NCI-H1092 treated with DMSO at 0.1 percent for 48 hours (cell line): ENCODE measurements around the gene MARS1.

ENCODE experiments used
- DNase-seq: peaks from one replicate; lab custom pipeline; 2025; lab: John Stamatoyannopoulos, UW

The MARS1 gene

GRCh38 chr12:57473392-57473791 is 14.5 kb upstream of the MARS1 start:
- no peak for DNase-seq

DNA sequence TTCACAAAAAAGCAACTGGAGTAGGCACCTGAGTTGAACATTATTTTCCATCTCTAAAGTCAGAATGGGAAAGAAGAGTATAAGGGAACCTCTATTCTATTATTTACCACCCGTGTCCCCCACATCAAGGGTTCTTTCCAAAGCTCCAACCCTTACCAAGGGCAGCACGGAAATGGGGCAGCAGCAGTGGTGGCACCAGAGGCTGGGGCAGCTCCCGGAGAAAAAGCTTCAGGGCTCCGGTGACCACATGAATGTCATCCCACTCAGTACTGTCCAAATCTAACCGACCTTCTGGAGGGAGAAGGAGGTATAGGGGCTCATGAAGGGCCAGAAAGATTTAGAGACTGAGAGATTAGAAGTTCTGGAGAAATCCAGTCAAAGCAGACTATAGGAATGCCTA is 14.0 kb upstream of the MARS1 start:
- DNase-seq: no peak

DNA sequence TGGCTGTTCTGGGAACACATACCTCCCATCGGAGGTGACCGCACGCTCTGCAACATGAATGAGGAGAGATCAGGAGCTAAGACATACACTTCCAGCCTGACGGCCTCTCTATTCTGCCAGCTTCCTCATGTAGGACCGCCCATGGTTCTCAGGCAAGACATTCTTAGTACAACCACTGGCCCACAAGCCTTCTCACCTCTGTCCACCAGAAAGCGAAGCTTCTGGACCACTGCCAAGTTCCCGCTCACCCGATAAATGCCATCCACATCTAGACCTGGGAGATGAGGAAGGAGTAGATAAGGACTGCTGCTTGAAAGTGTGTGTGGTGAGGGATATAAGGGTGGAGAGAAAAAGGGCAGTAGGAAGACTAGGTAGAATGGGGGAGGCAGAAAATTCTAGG is 13.4 kb upstream of the MARS1 start:
- no peak for DNase-seq

- DNase-seq: peak; percentile 8
Measured at GRCh38 chr12:57474862-57475261, 13.0 kb upstream of the MARS1 start.

GRCh38 chr12:57475271-57476161 is 12.4 kb upstream of the MARS1 start:
- DNase-seq: no peak

DNA sequence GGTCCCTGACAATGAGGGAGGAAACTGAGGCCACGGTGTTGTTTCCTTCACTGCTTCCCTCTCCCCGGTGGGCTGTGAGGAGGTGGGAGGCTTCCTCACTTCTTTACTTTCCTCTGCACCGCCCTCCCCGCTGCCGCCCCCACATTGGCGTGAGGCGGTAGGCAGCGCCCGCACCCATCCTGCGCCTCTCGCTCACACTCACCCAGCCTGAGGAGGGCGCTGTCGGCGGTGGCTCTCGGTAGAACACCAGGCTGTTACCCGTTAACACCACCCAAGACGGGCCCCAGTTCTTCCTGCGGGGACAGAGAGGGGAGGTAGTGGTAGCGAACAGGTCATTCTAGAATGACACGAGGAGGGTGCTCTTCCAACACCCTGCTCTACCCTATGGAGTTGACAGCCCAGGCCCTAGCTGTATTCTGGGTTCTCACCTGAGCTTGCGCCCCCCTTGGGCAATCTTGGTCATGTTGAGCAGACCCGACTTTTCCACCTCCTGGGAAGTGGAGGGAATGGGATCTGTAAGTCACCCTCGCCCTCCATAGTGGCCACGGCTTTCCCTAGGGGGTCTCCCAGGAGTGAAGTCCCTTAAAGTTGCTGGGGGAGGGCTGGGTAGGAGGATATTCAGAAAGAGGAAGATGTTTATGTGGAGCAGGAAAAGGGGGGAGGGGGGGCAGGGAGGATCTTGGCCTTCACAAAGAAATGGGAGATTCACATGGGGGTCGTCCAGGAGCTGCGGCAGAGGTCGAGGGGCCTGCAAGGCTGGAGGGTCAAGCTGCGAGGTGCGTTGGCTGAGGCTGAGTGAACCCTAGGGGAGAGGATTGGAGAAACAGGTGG is 11.5 kb upstream of the MARS1 start:
- DNase-seq: no peak

DNA sequence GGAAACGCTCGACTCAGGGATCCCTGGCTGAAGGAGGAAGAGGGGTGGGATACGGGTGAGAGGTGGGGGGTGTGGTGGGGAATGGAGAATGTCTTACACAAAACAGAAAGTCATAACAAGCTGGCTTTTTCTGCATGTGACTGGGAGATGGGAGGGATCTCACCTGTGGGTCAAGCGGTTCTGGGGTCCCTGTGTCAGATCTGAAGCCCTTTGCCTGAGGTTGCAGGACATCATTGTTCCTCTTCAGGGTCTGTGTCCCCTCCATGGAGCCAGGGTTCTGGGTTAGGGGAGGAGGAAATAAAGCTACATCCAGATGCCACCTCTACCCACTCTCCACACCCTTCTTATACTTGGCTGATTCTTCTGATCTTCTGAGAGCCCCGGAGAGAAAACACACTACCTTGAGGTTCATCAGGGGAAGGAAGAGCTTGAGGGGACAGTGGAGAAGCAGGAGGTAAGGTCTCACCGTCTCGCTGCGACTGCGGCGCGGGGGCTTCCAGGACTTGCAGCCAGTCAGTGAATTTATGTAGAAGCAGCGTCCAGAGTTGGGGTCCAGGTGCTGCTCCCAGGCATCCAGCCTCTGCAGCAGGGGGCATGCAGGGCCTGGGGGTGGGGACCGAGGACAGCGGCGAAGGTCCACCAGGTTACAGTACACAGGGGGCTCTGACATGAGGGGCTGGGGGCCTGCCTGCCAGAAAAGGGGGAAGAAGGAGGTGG is 10.7 kb upstream of the MARS1 start:
- DNase-seq: no peak

GRCh38 chr12:57477710-57478681 is 9.9 kb upstream of the MARS1 start:
- DNase-seq: no peak

- DNase-seq: no peak
Measured at GRCh38 chr12:57479043-57479375, 8.9 kb upstream of the MARS1 start.

DNA sequence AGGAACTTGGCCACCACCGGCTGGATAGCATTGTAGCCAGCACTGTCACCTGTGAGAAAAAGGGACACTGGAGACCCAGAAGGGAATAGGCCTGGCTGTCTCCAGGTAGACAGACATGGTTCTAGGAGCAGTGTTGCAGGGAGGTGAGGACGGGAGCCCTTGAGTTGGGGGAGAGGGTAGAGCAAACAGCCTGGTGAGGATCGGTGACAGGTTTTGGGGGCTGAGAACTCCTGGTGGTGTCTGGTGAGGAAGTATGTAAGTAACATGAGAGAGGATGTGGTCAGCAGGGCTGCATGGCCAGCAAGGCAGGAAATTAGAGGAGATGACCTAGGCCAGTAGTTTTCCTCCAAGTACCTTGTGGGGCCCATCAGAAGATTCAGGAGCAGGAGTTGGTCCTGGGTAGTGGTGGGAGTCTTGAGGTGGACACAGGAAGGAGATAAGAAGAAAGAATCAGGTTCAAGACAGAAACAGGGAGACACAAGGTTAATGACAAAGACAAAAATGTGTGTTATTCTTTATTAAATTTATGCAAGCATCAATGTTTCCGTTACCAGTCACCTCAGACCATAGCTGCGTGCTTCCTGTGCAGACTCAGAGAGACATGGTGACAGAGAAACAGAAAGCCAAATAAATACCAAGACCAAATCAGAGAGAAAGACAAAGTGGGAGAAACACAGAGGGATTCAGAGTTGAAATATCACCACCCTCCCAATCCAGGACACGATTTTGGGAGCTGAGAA is 8.3 kb upstream of the MARS1 start, which contains the start of gene ARHGAP9:
Gene ARHGAP9, minus strand, starts transcription at position 491 of the 740 bp plus-strand sequence. Its CDS starts 460 bp downstream, at position 31.
- DNase-seq: no peak

DNA sequence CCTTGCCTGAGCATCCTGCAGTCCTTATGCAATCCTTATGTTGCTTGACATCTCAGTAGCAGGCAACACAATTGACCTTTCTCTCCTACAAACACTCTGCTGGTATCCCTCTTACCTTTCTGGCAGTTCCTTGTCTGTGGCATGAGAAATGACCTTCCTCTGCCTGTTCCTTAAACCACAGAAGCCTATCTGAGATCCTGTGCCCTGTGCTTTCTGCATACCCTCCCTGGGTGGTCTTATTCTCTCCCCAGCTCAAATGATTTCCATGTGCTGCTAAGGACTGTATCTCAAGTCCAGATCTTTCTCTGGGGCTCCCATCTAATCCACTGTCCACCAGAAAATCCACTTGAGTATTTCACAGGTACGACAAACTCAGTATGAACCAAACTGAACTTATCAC is 6.2 kb upstream of the MARS1 start:
- DNase-seq: no peak

DNA sequence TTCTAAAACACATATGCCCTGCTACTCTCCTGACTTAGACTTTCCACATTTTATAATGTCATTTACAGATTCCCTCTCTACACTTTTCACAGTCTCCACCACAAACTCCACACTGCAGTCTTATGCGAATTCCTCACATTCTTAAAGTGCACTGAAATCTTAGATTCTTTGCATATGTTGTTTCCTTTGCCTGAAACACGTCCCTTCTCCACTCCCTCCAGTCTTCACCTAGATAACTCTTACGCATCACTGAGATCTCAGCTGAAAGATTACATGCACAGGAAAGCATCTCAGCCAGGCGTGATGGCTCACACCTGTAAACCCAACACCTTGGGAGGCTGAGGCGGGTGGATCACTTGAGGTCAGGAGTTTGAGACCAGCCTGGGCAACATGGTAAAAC is 4.4 kb upstream of the MARS1 start:
- no peak for DNase-seq

DNA sequence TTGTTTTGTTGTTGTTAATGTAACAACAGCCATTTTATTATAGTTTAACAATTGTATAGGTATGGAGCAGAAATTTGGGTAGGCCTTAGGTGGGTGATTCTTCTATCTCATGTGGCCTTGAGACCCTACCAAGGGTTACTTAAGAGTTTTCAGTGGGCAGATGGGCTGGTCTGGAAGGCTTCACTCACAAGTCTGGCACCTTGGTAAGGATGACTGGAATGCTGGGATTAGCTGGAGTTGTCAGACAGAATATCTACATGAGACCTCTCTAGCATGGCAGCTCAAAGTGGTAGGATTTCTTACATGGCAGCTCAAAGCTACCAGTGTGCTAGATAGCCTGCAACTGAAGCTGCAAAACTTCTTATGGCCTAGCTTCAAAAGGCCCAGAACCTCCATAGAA is 2.2 kb upstream of the MARS1 start:
- DNase-seq: no peak

DNA sequence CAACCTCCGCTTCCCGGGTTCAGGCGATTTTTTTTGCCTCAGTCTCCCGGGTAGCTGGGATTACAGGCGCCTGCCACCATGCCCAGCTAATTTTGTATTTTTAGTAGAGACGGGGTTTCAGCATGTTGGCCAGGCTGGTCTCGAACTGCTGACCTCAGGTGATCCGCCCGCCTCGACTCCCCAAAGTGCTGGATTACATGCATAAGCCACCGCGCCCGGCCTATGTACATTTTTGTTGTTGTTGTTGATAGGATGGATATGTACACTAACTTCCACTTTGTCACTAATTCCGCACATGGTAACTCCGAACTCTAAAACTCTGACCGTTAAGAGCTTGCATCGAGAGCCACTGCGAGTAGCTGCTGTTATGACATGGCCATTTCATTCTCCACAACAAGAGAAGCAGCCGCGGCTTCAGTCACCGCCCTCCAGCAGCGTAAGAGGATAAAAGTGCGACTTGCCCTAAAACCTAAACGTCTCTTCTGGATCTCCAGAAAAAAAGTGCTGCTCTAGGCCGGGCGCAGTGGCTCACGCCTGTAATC is 742 bp upstream of the MARS1 start:
- DNase-seq: no peak

DNA sequence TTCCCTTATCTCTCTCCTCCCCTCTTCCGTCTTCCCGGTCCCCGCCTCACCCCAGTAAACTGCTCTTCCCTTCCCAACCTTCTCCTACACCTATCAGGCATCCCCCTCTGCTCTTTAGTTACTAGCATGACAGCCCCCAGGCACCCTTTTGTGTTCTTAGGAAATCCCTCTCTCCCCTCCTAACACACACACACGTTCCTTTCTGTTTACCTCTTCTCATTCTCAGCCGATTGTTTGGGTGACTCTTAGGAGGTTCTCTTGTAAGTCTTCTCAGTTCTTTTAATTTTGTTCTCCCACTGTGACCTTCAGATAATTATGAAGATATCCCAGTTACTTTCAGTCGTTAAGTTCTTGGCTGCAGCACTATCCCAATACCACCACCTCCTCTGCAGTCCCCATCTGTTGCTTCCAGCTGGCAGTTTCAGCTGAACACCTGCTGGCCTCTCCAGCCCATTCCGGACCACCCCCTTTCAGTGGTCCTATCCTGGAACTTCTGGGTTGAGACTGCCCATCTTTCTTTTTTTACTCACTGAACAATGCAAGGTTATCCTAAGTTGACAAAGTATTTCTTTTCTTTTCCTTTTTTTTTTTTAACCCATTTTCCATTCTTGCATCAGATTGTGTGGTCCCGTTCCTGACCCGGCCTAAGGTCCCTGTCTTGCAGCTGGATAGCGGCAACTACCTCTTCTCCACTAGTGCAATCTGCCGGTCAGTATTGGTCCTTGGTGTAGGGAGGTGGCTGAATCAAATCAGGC is 711 bp downstream of the MARS1 start:
- DNase-seq: no peak

- no peak for DNase-seq
Measured at GRCh38 chr12:57489157-57489641, 1.3 kb downstream of the MARS1 start.

DNA sequence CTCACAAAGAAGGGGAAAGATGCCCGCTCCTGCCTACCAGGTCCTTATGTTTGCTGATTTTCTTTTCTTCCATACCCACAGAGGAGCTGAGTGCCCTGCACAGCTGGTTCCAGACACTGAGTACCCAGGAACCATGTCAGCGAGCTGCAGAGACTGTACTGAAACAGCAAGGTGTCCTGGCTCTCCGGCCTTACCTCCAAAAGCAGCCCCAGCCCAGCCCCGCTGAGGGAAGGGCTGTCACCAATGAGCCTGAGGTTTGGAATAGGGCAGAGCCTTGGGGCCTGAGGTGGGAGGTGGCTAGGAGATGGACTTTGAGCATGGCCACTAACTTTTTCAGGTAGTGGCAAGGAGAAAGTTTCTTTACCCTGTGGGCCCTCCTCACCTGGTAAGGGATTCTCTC is 2.3 kb downstream of the MARS1 start:
- no peak for DNase-seq

DNA sequence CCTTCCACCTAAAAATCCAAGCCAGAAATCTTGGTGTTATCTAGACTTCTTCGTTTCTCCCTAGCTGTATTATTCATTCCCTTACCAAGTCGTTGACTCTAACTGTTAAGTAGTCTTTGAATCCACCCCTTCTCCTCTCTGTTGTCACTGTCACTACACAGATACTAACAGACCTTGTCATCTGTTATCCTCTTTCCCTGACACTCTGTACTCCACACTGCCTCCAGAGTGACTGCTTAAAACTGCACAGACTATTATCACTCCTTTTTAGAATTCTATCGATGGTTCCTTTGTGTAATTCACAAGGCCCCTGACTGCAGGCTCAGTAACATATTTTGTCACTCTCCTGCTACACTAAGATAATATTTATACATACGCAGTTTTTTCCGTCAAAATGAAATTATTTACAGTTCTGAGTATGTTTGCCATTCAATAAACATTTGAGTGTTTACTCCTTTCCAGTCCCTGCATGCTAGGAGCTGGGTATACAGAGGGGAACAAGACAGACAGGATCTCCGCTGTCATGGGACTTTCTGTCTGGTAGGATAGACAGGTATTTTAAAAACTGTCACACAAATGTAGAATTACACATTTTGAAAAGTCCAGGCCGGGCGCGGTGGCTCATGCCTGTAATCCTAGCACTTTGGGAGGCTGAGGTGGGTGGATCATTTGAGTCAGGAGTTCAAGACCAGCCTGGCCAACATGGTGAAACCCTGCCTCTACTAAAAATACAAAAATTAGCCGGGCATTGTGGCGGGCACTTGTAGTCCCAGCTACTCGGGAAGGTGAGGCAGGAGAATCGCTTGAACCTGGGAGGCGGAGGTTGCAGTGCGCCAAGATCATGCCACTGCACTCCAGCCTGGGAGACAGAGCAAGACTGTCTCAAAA is 3.8 kb downstream of the MARS1 start:
- DNase-seq: no peak
